Right atrium auricular region (tissue), 2 donors: Measurements from ENCODE around the gene ZNF248. TPM values are rescaled to one million over a fixed set of nuclear protein-coding genes. Genes with fewer than 3 reads are reported as not detected.
"Not testable (repeated sequence)": the region's sequence is repeated elsewhere in the genome, so short reads cannot be mapped to it uniquely, and the experiment has no call there.

ENCODE experiments used
- DNase-seq: peaks from one replicate; pipeline ENCODE4 v3.0.0-alpha.2; 2019; ENCODE audit warnings: low spot score
- H3K27ac ChIP-seq, 2 donors: fragments of 200-600 bp; sonication (generic); 1 replicate in 1 of 2; 2 replicates in 1 of 2; pipeline ENCODE4 v1.5.1; 2016 to 2019
- H3K27me3 ChIP-seq, 2 donors: fragments of 200-600 bp; sonication (generic); one replicate each; pipeline versions ENCODE4 v1.5.1 to v1.6.0; 2017 to 2019
- H3K36me3 ChIP-seq: fragments of 200-600 bp; sonication (generic); one replicate; pipeline ENCODE4 v1.5.1; 2016
- H3K4me1 ChIP-seq, 2 donors: fragments of 200-600 bp; sonication (generic); one replicate each; pipeline versions ENCODE4 v1.5.1 to v1.6.0; 2017 to 2019
- H3K4me3 ChIP-seq, 2 donors: fragments of 200-600 bp; sonication (generic); 1 replicate in 1 of 2; 2 replicates in 1 of 2; pipeline ENCODE4 v1.5.1; 2017 to 2019; ENCODE audit warnings: mild to moderate bottlenecking in 1 of 2, moderate library complexity in 1 of 2
- H3K9me3 ChIP-seq, 2 donors: fragments of 200-600 bp; sonication (generic); one replicate each; pipeline ENCODE4 v1.5.1; 2019
- total RNA-seq, 2 donors: library from RNA; depleted of rRNA; stranded (reverse); fragments of >200 nt; gene quantifications; one replicate each; pipeline ENCODE4 v1.1.0, GENCODE V29; 2016
- TF ChIP-seq, protein P1 (sequence below), 2 donors: fragments of 200-600 bp; sonication (generic); IDR thresholded peaks; one replicate each; pipeline ENCODE4 v1.5.1; 2019; ENCODE audit warnings: antibody characterized with exemption in 2 of 2

ZNF248 gene
- total RNA-seq, 2 donors from 2014 or later: 7.5 to 9.2 TPM

DNA sequence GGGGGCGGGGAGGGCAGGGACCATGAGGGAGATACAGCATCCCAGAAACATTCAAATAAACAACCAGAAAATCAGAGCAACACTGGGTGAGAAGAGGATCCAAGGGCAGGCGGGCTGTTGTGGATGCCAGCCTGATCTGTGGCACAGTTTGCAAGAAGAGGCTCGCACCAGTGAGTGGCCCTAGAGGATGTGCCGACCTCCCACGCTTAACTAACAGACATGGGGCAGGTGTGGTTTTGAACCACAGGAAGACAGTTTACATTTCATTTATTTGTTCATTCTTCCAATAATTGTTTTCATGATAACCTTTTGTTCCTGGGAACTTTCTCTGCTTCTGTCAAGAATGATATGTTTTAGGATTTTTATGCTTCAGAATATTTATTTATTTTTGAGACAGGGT, 115.6 kb downstream of the ZNF248 start:
- H3K4me3 ChIP-seq: no peak overlapping the region
- no peak overlapping the region for H3K27ac ChIP-seq
- no peaks in the 10 kb centered on the region for H3K9me3 ChIP-seq
- no peaks in the 10 kb centered on the region for H3K4me1 ChIP-seq
- H3K27me3 ChIP-seq: no peaks in the 10 kb centered on the region
- TF ChIP-seq, protein P1, sequence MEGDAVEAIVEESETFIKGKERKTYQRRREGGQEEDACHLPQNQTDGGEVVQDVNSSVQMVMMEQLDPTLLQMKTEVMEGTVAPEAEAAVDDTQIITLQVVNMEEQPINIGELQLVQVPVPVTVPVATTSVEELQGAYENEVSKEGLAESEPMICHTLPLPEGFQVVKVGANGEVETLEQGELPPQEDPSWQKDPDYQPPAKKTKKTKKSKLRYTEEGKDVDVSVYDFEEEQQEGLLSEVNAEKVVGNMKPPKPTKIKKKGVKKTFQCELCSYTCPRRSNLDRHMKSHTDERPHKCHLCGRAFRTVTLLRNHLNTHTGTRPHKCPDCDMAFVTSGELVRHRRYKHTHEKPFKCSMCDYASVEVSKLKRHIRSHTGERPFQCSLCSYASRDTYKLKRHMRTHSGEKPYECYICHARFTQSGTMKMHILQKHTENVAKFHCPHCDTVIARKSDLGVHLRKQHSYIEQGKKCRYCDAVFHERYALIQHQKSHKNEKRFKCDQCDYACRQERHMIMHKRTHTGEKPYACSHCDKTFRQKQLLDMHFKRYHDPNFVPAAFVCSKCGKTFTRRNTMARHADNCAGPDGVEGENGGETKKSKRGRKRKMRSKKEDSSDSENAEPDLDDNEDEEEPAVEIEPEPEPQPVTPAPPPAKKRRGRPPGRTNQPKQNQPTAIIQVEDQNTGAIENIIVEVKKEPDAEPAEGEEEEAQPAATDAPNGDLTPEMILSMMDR (IDR thresholded peaks at IDR 0.05): no peak
- DNase-seq: no peak
- no peaks in the 10 kb centered on the region for H3K36me3 ChIP-seq

DNA sequence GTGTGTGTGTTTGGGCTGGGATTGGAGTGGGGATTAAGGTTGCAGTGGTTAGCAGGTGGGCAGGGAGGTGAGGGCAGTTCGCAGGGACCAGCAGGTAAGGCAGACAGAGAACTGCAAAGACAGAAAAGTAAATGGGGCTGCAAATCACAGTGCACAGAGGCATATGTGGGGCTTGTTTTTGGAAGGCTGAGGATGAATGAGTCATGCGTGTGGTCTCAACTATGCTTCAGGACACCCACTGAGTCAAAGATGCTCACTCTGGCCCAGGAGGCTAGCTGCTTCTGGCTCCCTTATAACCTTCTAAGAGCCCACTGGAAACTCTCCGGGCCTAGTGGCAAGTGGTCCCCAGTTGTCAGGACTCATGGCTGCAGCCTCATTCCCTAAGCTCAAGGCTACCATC, 118.2 kb downstream of the ZNF248 start:
- H3K27ac ChIP-seq: no peak overlapping the region
- no peak for DNase-seq
- H3K9me3 ChIP-seq: no peaks in the 10 kb centered on the region
- H3K4me1 ChIP-seq: no peaks in the 10 kb centered on the region
- no peak overlapping the region for H3K4me3 ChIP-seq
- H3K27me3 ChIP-seq: no peaks in the 10 kb centered on the region
- no peaks in the 10 kb centered on the region for H3K36me3 ChIP-seq
- TF ChIP-seq, protein P1 (IDR thresholded peaks at IDR 0.05): no peak

DNA sequence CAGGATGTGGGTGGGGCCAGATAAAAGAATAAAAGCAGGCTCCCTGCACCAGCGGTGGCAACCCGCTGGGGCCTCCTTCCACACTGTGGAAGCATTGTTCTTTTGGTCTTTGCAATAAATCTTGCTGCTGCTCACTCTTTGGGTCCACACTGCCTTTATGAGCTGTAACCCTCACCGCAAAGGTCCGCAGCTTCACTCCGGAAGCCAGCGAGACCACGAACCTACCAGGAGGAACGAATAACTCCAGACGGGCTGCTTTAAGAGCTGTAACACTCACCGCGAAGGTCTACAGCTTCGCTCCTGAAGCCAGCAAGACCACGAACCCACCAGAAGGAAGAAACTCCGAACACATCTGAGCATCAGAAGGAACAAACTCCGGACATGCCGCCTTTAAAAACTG, 119.2 kb downstream of the ZNF248 start:
- not testable (repeated sequence) for H3K36me3 ChIP-seq, H3K9me3 ChIP-seq, H3K4me1 ChIP-seq, H3K27ac ChIP-seq, H3K4me3 ChIP-seq, DNase-seq, H3K27me3 ChIP-seq

DNA sequence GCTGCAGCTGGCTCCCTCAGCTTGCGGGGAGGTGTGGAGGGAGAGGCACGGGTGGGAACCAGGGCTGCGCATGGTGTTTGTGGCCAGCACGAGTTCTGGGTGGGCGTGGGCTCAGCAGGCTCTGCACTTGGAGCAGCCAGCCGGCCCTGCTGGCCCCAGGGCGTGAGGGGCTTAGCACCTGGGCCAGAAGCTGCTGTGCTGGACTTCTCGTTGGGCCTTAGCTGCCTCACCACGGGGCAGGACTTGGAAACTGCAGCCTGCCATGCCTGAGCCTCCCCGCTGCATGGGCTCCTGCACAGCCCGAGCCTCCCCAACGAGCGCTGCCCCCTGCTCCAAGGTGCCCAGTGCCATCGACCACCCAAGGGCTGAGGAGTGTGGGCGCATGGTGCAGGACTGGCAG, 120.1 kb downstream of the ZNF248 start:
- Histone ChIP-seq H3K4me3 (no peak overlapping the region), H3K27ac (no peak overlapping the region), H3K9me3 (no peaks in the 10 kb centered on the region), H3K36me3 (no peaks in the 10 kb centered on the region), H3K4me1 (no peaks in the 10 kb centered on the region), H3K27me3 (no peaks in the 10 kb centered on the region)
- TF ChIP-seq, protein P1 (IDR thresholded peaks at IDR 0.05): no peak
- DNase-seq: no peak

DNA sequence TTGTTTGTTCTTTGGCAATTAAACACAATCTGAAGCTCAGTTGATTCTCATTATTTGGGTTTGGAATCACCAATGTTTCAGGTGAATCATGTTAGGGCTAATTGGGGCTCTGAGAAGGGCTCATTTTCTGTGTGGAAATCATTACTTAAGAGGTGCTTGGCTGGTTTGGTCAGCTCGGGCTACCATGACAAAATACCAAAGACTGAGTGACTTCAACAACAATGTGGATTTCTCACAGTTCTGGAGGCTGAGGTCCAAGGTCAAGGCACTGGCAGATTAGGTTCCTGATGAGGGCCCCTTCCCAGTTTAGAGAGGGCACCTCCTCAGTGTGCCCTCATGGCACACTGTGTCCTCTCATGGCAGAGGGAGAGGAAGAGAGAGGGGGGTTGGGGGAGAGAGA, 121.3 kb downstream of the ZNF248 start:
- DNase-seq: no peak
- Histone ChIP-seq H3K9me3 (no peaks in the 10 kb centered on the region), H3K27me3 (no peaks in the 10 kb centered on the region), H3K4me1 (no peaks in the 10 kb centered on the region), H3K27ac (no peak overlapping the region), H3K4me3 (no peak overlapping the region), H3K36me3 (no peaks in the 10 kb centered on the region)
- TF ChIP-seq, protein P1 (IDR thresholded peaks at IDR 0.05): no peak

DNA sequence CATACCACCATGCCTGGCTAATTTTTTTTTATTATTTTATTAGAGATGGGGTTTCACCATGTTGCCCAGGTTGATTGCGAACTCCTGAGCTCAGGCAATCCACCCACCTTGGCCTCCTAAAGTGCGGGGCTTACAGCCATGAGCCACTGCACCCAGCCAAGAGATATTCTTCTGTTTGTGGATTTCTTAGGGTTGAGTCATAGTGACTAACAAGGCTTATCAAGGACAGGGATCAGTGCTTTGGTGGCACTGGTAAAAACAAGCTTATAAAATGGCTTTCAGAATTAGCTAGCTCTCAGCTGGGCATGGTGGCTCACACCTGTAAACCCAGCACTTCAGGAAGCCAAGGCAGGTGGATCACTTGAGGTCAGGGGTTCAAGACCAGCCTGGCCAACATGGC, 122.4 kb downstream of the ZNF248 start:
- H3K9me3 ChIP-seq: no peaks in the 10 kb centered on the region
- TF ChIP-seq, protein P1 (IDR thresholded peaks at IDR 0.05): no peak
- H3K4me3 ChIP-seq: no peak overlapping the region
- H3K4me1 ChIP-seq: no peaks in the 10 kb centered on the region
- no peaks in the 10 kb centered on the region for H3K27me3 ChIP-seq
- no peak for DNase-seq
- no peak overlapping the region for H3K27ac ChIP-seq
- no peaks in the 10 kb centered on the region for H3K36me3 ChIP-seq

Other genes starting within 250 kb of the ZNF248 start
- gene ZNF25, start 119.0 kb upstream of the ZNF248 start, total RNA-seq: 10 to 100 TPM; 12.6 to 20.6 TPM
- gene ZNF33A, start 153.1 kb upstream of the ZNF248 start, total RNA-seq: 10 to 100 TPM; 15.9 to 19.6 TPM
- gene ZNF37A, start 236.7 kb upstream of the ZNF248 start, total RNA-seq: 1 to 10 TPM; 6.2 to 9.1 TPM